Heart left ventricle (tissue), 13 donors: Measurements from ENCODE around the gene GOLT1B.

Experiments
- POLR2A ChIP-seq, 2 donors: fragments of 450-650 bp; IDR thresholded peaks; one replicate each; pipeline ENCODE4 v1.6.1; 2017; ENCODE audit warnings: antibody characterized with exemption in 2 of 2, mild to moderate bottlenecking in 2 of 2, moderate library complexity in 2 of 2
- TF ChIP-seq, protein P1 (sequence below), 12 donors: fragments of 200-600 bp; sonication (generic) in 4 of 12; IDR thresholded peaks; one replicate each; pipeline versions ENCODE4 v1.5.0 to v1.8.0; 2018 to 2022; ENCODE audit warnings: antibody characterized with exemption in 12 of 12, mild to moderate bottlenecking in 5 of 12
- donor health status: ischemic (EF 13 %, LVEDD 7.1; RV severe dilation, severe dysfunction).
- donor health status: DM: no; HTN: yes; CAD: no.
- donor health status: DM: no; HTN: no; CAD: no.
- donor health status: ischemic (EF 25% LVEDD 6.9; RV normal size, moderate dysfunction).
- donor health status: ischemic (EF 25% LVEDD 5.7; RV mildly dilated, moderate dysfunction).
- donor health status: ischemic (EF 35%, LVEDD 5.7; RV mildly dilated, moderate dysfunction).
- donor health status: nonischemic (EF 11% LVEDD 7.7; RV severe dilation, severe dysfunction).
- donor health status: DM: yes; HTN: yes; CAD: no.
- donor health status: PGD.
- donor health status: ischemic (EF 29% LVEDD 5.4; RV normal size, mild dysfunction).
- donor health status: nonischemic (EF 23%, LVEDD 6.1; RV moderate dilation, normal function).

DNA sequence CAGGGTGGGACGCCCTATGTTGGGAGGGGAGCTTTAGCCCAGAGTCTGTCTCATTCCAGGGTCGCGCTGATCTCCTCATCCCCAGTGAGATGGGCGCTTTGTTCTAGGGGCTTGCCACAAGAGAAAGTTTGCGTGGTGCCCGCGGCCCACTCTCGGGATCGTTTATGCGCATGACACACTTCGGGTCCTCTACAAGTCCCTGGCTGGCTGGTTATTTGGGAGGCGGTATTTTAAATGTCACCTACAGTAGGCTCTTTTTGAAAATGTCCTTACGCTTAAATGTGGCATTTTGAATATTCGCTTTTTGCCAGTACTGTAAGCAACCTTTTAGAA is 541 bp downstream of the GOLT1B start:
- no peak for TF ChIP-seq POLR2A (IDR thresholded peaks at IDR 0.05)
- TF ChIP-seq, protein P1, sequence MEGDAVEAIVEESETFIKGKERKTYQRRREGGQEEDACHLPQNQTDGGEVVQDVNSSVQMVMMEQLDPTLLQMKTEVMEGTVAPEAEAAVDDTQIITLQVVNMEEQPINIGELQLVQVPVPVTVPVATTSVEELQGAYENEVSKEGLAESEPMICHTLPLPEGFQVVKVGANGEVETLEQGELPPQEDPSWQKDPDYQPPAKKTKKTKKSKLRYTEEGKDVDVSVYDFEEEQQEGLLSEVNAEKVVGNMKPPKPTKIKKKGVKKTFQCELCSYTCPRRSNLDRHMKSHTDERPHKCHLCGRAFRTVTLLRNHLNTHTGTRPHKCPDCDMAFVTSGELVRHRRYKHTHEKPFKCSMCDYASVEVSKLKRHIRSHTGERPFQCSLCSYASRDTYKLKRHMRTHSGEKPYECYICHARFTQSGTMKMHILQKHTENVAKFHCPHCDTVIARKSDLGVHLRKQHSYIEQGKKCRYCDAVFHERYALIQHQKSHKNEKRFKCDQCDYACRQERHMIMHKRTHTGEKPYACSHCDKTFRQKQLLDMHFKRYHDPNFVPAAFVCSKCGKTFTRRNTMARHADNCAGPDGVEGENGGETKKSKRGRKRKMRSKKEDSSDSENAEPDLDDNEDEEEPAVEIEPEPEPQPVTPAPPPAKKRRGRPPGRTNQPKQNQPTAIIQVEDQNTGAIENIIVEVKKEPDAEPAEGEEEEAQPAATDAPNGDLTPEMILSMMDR (IDR thresholded peaks at IDR 0.05): no peak
